ENCODE measurements around the gene RPUSD3.

DNA sequence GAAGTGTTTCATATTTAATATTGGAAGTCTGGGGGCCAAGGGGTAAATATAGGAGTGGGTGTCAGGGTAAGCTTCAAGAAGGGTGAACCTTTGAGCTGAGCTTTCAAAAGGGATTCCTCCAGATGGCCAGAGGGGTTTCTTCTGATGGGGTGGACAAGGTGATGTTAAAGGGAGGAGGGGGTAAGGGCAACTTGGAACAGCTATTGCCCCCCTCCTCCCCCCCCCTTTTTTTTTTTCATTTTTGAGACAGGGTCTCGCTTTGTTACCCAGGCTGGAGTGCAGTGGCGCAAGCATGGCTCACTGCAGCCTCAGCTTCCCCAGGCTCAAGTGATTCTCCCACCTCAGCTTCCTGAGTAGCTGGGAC lies 35.8 kb downstream of the RPUSD3 start:
- TF ChIP-seq, protein P1, sequence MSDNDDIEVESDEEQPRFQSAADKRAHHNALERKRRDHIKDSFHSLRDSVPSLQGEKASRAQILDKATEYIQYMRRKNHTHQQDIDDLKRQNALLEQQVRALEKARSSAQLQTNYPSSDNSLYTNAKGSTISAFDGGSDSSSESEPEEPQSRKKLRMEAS (IDR thresholded peaks at IDR 0.05): no peak
- TF ChIP-seq CREB1 (IDR thresholded peaks at IDR 0.05; ENCODE audit: low read depth) (no peak), YY1 (IDR thresholded peaks at IDR 0.05; ENCODE audit: low read depth) (no peak), CEBPB (IDR thresholded peaks at IDR 0.05) (no peak), FOXM1 (IDR thresholded peaks at IDR 0.05; ENCODE audit: borderline replicate concordance, low read depth) (no peak), EGR1 (IDR thresholded peaks at IDR 0.05) (no peak), RAD21 (IDR thresholded peaks at IDR 0.05; ENCODE audit: low read depth) (no peak)
- TF ChIP-seq, protein P2, sequence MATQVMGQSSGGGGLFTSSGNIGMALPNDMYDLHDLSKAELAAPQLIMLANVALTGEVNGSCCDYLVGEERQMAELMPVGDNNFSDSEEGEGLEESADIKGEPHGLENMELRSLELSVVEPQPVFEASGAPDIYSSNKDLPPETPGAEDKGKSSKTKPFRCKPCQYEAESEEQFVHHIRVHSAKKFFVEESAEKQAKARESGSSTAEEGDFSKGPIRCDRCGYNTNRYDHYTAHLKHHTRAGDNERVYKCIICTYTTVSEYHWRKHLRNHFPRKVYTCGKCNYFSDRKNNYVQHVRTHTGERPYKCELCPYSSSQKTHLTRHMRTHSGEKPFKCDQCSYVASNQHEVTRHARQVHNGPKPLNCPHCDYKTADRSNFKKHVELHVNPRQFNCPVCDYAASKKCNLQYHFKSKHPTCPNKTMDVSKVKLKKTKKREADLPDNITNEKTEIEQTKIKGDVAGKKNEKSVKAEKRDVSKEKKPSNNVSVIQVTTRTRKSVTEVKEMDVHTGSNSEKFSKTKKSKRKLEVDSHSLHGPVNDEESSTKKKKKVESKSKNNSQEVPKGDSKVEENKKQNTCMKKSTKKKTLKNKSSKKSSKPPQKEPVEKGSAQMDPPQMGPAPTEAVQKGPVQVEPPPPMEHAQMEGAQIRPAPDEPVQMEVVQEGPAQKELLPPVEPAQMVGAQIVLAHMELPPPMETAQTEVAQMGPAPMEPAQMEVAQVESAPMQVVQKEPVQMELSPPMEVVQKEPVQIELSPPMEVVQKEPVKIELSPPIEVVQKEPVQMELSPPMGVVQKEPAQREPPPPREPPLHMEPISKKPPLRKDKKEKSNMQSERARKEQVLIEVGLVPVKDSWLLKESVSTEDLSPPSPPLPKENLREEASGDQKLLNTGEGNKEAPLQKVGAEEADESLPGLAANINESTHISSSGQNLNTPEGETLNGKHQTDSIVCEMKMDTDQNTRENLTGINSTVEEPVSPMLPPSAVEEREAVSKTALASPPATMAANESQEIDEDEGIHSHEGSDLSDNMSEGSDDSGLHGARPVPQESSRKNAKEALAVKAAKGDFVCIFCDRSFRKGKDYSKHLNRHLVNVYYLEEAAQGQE (IDR thresholded peaks at IDR 0.05; ENCODE audit: low read depth): no peak
